Osteoblast (primary cell): ENCODE data around the gene UTP18. TPM values are rescaled to one million over a fixed set of nuclear protein-coding genes. Genes with fewer than 3 reads are reported as not detected.
"Not testable (repeated sequence)": the region's sequence is repeated elsewhere in the genome, so short reads cannot be mapped to it uniquely, and the experiment has no call there.

Experiments
- DNase-seq: peaks from one replicate; pipeline ENCODE4 v3.0.0; 2011; ENCODE audit warnings: low spot score, mixed read lengths; ENCODE audit not compliant: insufficient read length; ENCODE audit errors: missing footprints
- H2AFZ ChIP-seq: 2 replicates; pipeline ENCODE4 v1.6.0; 2011; ENCODE audit warnings: mild to moderate bottlenecking, low read length
- H3K27ac ChIP-seq: 2 replicates; pipeline ENCODE4 v1.5.1; 2011; ENCODE audit warnings: mild to moderate bottlenecking, low read depth, low read length, moderate library complexity
- H3K27me3 ChIP-seq: 2 replicates; pipeline ENCODE4 v1.6.0; 2012; ENCODE audit warnings: mild to moderate bottlenecking, control low read depth, inconsistent platforms, low read length, moderate library complexity; ENCODE audit not compliant: insufficient read depth
- H3K36me3 ChIP-seq: 2 replicates; pipeline ENCODE4 v1.5.1; 2011; ENCODE audit warnings: mild to moderate bottlenecking, low read length, control low read depth, moderate library complexity; ENCODE audit not compliant: insufficient read depth
- H3K4me1 ChIP-seq: 2 replicates; pipeline ENCODE4 v1.5.1; 2011; ENCODE audit warnings: mild to moderate bottlenecking, low read length, control low read depth, moderate library complexity; ENCODE audit not compliant: insufficient read depth
- H3K4me2 ChIP-seq: 2 replicates; pipeline ENCODE4 v1.6.0; 2011; ENCODE audit warnings: mild to moderate bottlenecking, low read length; ENCODE audit not compliant: insufficient read depth
- H3K4me3 ChIP-seq: fragments of 200-600 bp; sonication (generic); 3 replicates; pipeline ENCODE4 v1.5.1; 2012; ENCODE audit warnings: mild to moderate bottlenecking, low read length, inconsistent platforms; ENCODE audit not compliant: insufficient read depth
- H3K79me2 ChIP-seq: 2 replicates; pipeline ENCODE4 v1.6.0; 2012; ENCODE audit warnings: mild to moderate bottlenecking, low read length, control low read depth, inconsistent platforms; ENCODE audit not compliant: insufficient read depth
- H3K9me3 ChIP-seq: 2 replicates; pipeline ENCODE4 v1.5.1; 2011; ENCODE audit warnings: low read depth, low read length, control low read depth
- H4K20me1 ChIP-seq: 2 replicates; pipeline ENCODE4 v1.6.0; 2012; ENCODE audit warnings: mild to moderate bottlenecking, low read length, control low read depth; ENCODE audit not compliant: insufficient read depth
- CTCF ChIP-seq: IDR thresholded peaks from 2 replicates; pipeline ENCODE4 v1.5.1; 2011; ENCODE audit warnings: mild to moderate bottlenecking, low read depth, low read length, moderate library complexity; ENCODE audit errors: extremely low read depth
- total RNA-seq: library from RNA; depleted of rRNA; stranded (reverse); fragments of >200 nt; gene quantifications from 2 replicates; pipeline ENCODE4 v1.2.3, GENCODE V29; 2012

UTP18 gene
- total RNA-seq, 1 donor = 38.0 TPM

DNA sequence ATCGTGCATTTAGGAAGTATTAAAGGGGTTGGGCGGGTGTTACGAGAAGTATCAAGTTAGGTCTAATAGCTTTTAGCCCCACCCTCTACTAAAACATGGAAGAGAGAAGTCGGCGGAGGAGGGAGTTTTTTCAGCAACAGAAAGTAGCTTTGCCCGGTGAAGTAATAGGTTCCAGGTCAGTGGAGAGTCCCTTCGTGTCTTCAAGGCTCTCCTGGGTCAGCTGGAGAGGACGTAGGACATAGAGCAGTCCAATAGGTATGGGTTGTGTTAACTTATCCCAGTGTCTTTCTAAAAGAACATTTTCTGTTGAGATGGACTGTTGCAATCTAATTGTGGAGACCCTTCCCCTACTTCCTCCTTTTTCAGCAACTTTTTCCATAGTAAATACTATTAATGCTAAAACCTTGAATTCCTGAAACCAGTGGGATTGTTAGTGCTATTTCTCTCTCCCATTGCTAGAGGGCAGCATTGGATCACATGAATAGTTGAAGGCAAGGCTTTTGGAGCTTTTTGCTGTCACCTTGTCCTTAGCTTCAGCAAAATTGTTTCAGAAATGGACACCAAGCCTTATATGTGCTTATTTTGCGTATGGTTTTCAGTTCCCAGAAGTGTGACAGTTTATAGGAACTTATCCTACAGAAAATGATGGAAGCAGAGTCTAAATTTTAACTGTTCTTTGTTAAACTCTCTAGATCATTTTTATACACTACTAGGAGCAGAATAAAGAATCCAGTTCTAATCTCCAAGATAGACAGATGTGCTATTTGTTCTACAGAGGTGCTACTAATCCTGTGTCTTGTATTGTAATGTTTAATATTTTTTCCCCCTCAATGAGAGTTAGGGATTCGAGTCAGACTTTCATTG, 38.4 kb downstream of the UTP18 start:
- Histone ChIP-seq H2AFZ (no peak overlapping the region), H3K4me1 (no peaks in the 10 kb centered on the region), H3K36me3 (peaks cover 16% of the 10 kb centered on the region), H3K9me3 (no peaks in the 10 kb centered on the region), H3K4me2 (no peak overlapping the region), H4K20me1 (no peaks in the 10 kb centered on the region), H3K4me3 (no peak overlapping the region), H3K27ac (no peak overlapping the region), H3K79me2 (no peaks in the 10 kb centered on the region), H3K27me3 (no peaks in the 10 kb centered on the region)
- peak; percentile 73 for TF ChIP-seq CTCF
- DNase-seq = peak; percentile 54

DNA sequence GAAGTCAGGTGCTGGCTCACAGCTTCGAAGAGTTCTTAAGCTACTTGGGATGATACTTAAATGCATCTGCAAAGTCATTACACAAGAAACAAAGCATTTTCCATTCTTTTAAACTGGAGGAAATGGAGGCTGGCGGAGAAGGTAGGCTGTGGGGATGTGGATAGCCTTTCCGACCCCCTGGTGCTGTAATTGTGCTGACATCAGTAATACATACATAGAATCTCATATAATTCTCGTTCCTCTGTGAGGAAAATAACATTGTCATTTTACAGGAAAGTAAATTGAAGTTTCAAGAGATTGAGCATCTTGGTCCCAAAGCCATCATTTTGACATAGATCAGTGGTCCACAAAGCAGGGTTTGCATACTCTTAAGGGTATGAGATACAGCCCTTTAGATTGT, 39.5 kb downstream of the UTP18 start:
- no peak overlapping the region for H3K4me2 ChIP-seq
- H3K4me3 ChIP-seq = no peak overlapping the region
- no peak overlapping the region for H2AFZ ChIP-seq
- no peaks in the 10 kb centered on the region for H3K27me3 ChIP-seq
- no peaks in the 10 kb centered on the region for H3K79me2 ChIP-seq
- no peaks in the 10 kb centered on the region for H3K9me3 ChIP-seq
- TF ChIP-seq CTCF = no peak
- no peak for DNase-seq
- no peak overlapping the region for H3K27ac ChIP-seq
- H3K4me1 ChIP-seq = no peaks in the 10 kb centered on the region
- peaks cover 11% of the 10 kb centered on the region for H3K36me3 ChIP-seq
- H4K20me1 ChIP-seq = no peaks in the 10 kb centered on the region

- Histone ChIP-seq H3K9me3 (no peaks in the 10 kb centered on the region), H3K36me3 (no peaks in the 10 kb centered on the region), H3K27me3 (no peaks in the 10 kb centered on the region), H3K79me2 (no peaks in the 10 kb centered on the region), H3K4me2 (no peak overlapping the region), H2AFZ (no peak overlapping the region), H4K20me1 (no peaks in the 10 kb centered on the region), H3K4me1 (no peaks in the 10 kb centered on the region), H3K27ac (no peak overlapping the region), H3K4me3 (no peak overlapping the region)
- TF ChIP-seq CTCF = no peak
- no peak for DNase-seq
Measured at GRCh38 chr17:51305182-51305581, 44.8 kb downstream of the UTP18 start.

DNA sequence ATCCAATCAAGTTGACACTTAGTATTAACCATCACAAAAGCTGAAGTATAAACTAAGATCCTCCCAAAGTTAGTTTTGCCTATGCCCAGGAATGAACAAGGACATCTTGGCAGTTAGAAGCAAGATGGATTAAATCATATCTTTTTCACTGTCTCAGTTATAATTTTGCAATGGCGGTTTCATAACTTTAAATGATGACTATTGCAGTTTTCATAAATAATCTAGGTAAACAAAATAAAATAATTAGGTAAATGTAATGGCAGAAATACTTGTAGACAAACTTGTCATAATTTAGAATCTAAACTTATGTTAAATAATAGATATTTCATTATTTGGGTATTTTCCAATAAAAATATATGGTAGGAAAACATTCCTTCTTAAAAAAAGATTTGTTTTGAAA, 51.7 kb downstream of the UTP18 start:
- not testable (repeated sequence) for H3K36me3 ChIP-seq, DNase-seq, H3K79me2 ChIP-seq, H3K27me3 ChIP-seq, H3K4me2 ChIP-seq, H3K4me3 ChIP-seq, H3K27ac ChIP-seq, H3K9me3 ChIP-seq, H3K4me1 ChIP-seq, H4K20me1 ChIP-seq, H2AFZ ChIP-seq
